GM23248 (cell line): ENCODE measurements around the gene KCTD15.

Experiments used
- EZH2 ChIP-seq: fragments of 200-600 bp; sonication (generic); IDR thresholded peaks from 2 replicates; pipeline ENCODE4 v1.6.1; 2018; ENCODE audit warnings: antibody characterized with exemption, mild to moderate bottlenecking; ENCODE audit not compliant: insufficient read depth, poor library complexity, severe bottlenecking
- EZH2phosphoT487 ChIP-seq: fragments of 200-600 bp; sonication (generic); IDR thresholded peaks from 2 replicates; pipeline ENCODE4 v1.6.1; 2018; ENCODE audit warnings: antibody characterized with exemption, moderate library complexity, mild to moderate bottlenecking, low read depth; ENCODE audit not compliant: insufficient read depth

DNA sequence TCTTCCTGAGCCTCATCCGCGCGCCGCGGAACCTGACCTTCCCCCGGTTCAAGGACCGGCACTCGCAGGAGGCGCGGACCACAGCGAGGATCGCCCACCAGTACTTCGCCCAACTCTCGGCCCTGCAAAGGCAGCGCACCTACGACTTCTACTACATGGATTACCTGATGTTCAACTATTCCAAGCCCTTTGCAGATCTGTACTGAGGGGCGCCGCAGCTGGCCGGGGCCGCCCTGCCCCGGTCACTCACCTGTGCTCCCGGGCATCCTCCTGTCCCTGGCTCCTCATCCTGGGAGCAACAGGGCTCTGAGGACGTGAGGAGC lies 23.9 kb upstream of the KCTD15 start:
- no peak for TF ChIP-seq EZH2phosphoT487
- no peak for TF ChIP-seq EZH2
